ENCODE results near the gene PIK3R2. TPM values are rescaled to one million over a fixed set of nuclear protein-coding genes. Genes with fewer than 3 reads are reported as not detected.
A peak's percentile ranks its signal among the peaks of the same experiment; 100 is the strongest.

The PIK3R2 gene
- total RNA-seq, 4 donors from 2014 or later: 30.5 to 135 (median 31.2) TPM

DNA sequence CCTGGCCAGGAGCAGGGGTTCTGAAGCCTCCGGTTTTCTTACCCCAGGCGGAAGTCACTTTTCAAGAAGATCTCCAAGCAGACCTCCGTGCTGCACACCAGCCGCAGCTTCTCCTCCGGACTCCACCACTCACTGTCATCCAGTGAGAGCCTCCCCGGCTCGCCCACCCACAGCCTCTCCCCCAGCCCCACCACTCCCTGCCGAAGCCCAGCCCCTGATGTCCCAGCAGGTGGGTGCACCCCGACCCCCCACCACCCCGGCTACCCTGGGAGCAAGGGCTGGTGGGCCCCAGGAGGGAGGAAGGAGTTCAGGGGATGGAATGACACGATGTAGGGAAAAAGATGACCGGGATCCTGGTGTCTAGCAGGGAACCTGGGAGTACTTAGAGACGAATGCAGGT is 5.6 kb upstream of the PIK3R2 start:
- Histone ChIP-seq H3K36me3 (peaks cover 0 to 37% (median 16%) of the 10 kb centered on the region in 4 donors), H3K27me3 (no peaks in the 10 kb centered on the region), H3K9me3 (no peaks in the 10 kb centered on the region), H3K27ac (no peak overlapping the region), H3K4me3 (no peak overlapping the region), H3K4me1 (peaks cover 8 to 10% (median 9%) of the 10 kb centered on the region in 4 donors)
- in situ Hi-C loops (cut with MboI; ENCODE audit: low pct_ligation_motif_present in 1 of 4, low pct_unique_long_range_greater_than_20kb in 1 of 4, low sequenced_read_pairs in 3 of 4): no loop called here
- TF ChIP-seq POLR2A (IDR thresholded peaks at IDR 0.05) (no peak), EP300 (IDR thresholded peaks at IDR 0.05; ENCODE audit: low read depth) (no peak), POLR2AphosphoS5 (IDR thresholded peaks at IDR 0.05) (no peak)
- TF ChIP-seq, protein P1, sequence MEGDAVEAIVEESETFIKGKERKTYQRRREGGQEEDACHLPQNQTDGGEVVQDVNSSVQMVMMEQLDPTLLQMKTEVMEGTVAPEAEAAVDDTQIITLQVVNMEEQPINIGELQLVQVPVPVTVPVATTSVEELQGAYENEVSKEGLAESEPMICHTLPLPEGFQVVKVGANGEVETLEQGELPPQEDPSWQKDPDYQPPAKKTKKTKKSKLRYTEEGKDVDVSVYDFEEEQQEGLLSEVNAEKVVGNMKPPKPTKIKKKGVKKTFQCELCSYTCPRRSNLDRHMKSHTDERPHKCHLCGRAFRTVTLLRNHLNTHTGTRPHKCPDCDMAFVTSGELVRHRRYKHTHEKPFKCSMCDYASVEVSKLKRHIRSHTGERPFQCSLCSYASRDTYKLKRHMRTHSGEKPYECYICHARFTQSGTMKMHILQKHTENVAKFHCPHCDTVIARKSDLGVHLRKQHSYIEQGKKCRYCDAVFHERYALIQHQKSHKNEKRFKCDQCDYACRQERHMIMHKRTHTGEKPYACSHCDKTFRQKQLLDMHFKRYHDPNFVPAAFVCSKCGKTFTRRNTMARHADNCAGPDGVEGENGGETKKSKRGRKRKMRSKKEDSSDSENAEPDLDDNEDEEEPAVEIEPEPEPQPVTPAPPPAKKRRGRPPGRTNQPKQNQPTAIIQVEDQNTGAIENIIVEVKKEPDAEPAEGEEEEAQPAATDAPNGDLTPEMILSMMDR (IDR thresholded peaks at IDR 0.05): no peak
- 94% methylated on average over 13 of the region's 13 CpGs; no CpG with 5 or more reads in 1 of the 2 donors for WGBS, 2 donors (ENCODE audit: low coverage in 1 of 2)
- DNase-seq: no peak
- intact Hi-C loops (cut with DNase I; ENCODE audit: low total_unique reads): no loop called here

DNA sequence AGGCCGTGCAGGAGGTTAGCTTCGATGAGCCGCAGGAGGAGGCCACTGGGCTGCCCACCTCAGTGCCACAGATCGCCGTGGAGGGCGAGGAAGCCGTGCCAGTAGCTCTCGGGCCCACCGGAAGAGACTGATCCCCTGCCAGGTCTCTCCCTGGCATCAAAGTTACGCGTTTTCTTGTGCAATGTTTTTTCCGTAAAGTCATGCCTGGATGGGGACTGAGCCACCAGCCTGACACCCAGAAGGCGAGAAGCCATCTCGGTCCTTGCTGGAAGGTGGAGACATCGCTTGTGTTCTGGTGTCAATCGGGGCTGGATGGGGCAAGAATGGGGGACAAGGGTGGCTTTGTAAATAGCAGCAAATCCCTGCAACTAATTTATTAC is 3.4 kb upstream of the PIK3R2 start:
- DNase-seq: no peak
- peaks cover 19 to 21% (median 20%) of the 10 kb centered on the region in 4 donors for H3K4me1 ChIP-seq
- H3K27ac ChIP-seq: no peak overlapping the region
- intact Hi-C loops (cut with DNase I; ENCODE audit: low total_unique reads): no loop called here
- H3K4me3 ChIP-seq: no peak overlapping the region
- TF ChIP-seq POLR2AphosphoS5 (IDR thresholded peaks at IDR 0.05) (no peak), EP300 (IDR thresholded peaks at IDR 0.05; ENCODE audit: low read depth) (no peak), POLR2A (IDR thresholded peaks at IDR 0.05) (no peak)
- TF ChIP-seq, protein P1 (IDR thresholded peaks at IDR 0.05): no peak
- H3K9me3 ChIP-seq: no peaks in the 10 kb centered on the region
- in situ Hi-C loops (cut with MboI; ENCODE audit: low pct_ligation_motif_present in 1 of 4, low pct_unique_long_range_greater_than_20kb in 1 of 4, low sequenced_read_pairs in 3 of 4): no loop called here
- no peaks in the 10 kb centered on the region for H3K27me3 ChIP-seq
- WGBS, 2 donors (ENCODE audit: low coverage in 1 of 2): 78 to 90% methylated on average over 9 to 16 of the region's 16 CpGs
- peaks cover 0 to 21% (median 8%) of the 10 kb centered on the region in 4 donors for H3K36me3 ChIP-seq

DNA sequence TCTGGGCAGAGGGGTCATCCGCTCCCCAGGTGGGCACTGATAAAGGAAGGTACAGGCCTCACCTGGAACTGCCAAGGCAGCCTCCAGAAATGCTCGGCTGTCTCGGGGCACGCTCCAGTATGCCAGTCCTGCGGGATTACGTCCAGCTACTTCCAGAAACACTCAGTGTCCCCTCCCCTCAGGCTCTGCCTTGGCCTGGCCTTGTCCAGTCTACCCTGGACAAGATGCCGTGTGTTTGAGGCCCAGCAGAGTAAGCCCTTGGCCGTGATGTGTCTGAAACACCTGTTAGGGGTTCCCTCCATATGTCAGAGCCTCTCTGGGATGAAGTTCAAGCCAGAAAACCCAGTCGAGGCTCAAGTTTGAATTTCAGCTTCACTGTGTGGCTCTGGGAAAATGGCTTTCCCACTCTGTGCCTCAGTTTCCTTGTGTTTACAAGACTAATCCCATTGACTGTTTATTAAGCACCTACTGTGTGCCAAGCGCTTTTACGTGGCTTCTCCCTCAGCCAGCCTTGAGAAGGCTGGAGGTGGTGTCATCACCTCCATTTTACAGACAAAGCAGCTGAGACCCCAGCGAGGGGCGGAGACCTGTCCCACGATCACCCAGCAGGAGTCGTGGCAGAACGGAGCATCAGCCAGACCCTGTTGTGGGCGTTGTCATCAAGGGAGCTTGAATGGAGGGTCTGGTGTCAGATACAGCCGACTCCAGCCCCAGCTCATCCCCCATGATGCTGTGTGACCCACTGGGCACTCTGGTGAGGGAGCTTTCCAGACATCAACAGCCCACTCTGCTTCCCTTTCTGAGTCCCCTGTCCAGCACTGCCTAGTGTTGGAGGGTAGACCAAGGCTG is 2.0 kb upstream of the PIK3R2 start:
- no peak for DNase-seq
- Histone ChIP-seq H3K4me3 (no peak overlapping the region), H3K9me3 (no peaks in the 10 kb centered on the region), H3K36me3 (peaks cover 0 to 8% (median 2%) of the 10 kb centered on the region in 4 donors), H3K27ac (peak overlapping the region in 2 of 4 donors; percentile 94 to 99), H3K4me1 (peaks cover 26 to 30% (median 29%) of the 10 kb centered on the region in 4 donors), H3K27me3 (no peaks in the 10 kb centered on the region)
- intact Hi-C loops (cut with DNase I; ENCODE audit: low total_unique reads): no loop called here
- WGBS, 2 donors (ENCODE audit: low coverage in 1 of 2): 90% methylated on average over 18 of the region's 18 CpGs; no CpG with 5 or more reads in 1 of the 2 donors
- TF ChIP-seq POLR2AphosphoS5 (IDR thresholded peaks at IDR 0.05): no peak
- TF ChIP-seq POLR2A (IDR thresholded peaks at IDR 0.05): no peak
- TF ChIP-seq EP300 (IDR thresholded peaks at IDR 0.05; ENCODE audit: low read depth): no peak
- TF ChIP-seq, protein P1 (IDR thresholded peaks at IDR 0.05): no peak
- in situ Hi-C loops (cut with MboI; ENCODE audit: low pct_ligation_motif_present in 1 of 4, low pct_unique_long_range_greater_than_20kb in 1 of 4, low sequenced_read_pairs in 3 of 4): no loop called here

DNA sequence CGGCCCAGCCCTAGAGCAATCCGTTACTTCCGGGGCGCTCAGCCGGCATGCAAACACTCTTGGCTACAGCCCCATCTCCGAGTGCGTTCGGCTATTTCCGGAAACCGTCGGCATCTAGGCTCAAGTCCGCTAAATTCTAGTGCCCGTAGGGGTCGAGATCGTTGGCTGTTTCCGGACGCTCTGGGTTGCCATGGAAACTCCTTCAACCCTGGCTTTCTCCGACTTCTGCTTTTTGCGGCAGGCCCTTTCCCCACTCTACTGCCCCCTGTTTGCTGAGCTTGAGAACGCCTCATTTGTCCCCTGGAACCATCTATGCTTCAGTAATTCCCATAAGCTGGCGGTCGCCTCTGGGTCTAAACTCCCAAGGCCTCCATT is 534 bp upstream of the PIK3R2 start:
- 2% methylated on average over 22 of the region's 22 CpGs; no CpG with 5 or more reads in 1 of the 2 donors for WGBS, 2 donors (ENCODE audit: low coverage in 1 of 2)
- H3K27me3 ChIP-seq: no peaks in the 10 kb centered on the region
- in situ Hi-C loops (cut with MboI; ENCODE audit: low pct_ligation_motif_present in 1 of 4, low pct_unique_long_range_greater_than_20kb in 1 of 4, low sequenced_read_pairs in 3 of 4): no loop called here
- peaks cover 0 to 1% (median under 1%) of the 10 kb centered on the region in 4 donors for H3K36me3 ChIP-seq
- TF ChIP-seq, protein P1 (IDR thresholded peaks at IDR 0.05): peak; percentile 54 to 88 (median 57)
- TF ChIP-seq POLR2A (IDR thresholded peaks at IDR 0.05) (no peak), POLR2AphosphoS5 (IDR thresholded peaks at IDR 0.05) (peak in 2 of 3 donors; percentile 38 to 49)
- peak overlapping the region; percentile 94 to 99 (median 97) for H3K27ac ChIP-seq
- intact Hi-C loops (cut with DNase I; ENCODE audit: low total_unique reads): no loop called here
- H3K4me1 ChIP-seq: peaks cover 37 to 44% (median 44%) of the 10 kb centered on the region in 4 donors
- peak; percentile 98 for DNase-seq
- peak overlapping the region; percentile 49 to 89 (median 73) for H3K4me3 ChIP-seq
- no peaks in the 10 kb centered on the region for H3K9me3 ChIP-seq

All from transverse colon (tissue), 4 donors.